ENCODE data around the gene DTNA.
"Not testable (repeated sequence)": the region's sequence is repeated elsewhere in the genome, so short reads cannot be mapped to it uniquely, and the experiment has no call there.

DTNA gene

GRCh38 chr18:34911081-34911480 is 201.0 kb downstream of the DTNA start:
- DNase-seq: no peak

GRCh38 chr18:34911661-34912384 is 201.7 kb downstream of the DTNA start:
- peak; percentile 55 for DNase-seq

- DNase-seq: no peak
These were observed 204.0 kb downstream of the DTNA start for GRCh38 chr18:34913837-34914661.

GRCh38 chr18:34915046-34915445 is 204.9 kb downstream of the DTNA start:
- no peak for DNase-seq

GRCh38 chr18:34916539-34916938 is 206.4 kb downstream of the DTNA start:
- not testable (repeated sequence) for DNase-seq

GRCh38 chr18:34918856-34919255 is 208.8 kb downstream of the DTNA start:
- DNase-seq: no peak

- no peak for DNase-seq
These were observed 211.1 kb downstream of the DTNA start for GRCh38 chr18:34921226-34921625.

- DNase-seq: no peak
These were observed 211.8 kb downstream of the DTNA start for GRCh38 chr18:34921811-34922385.

- DNase-seq: not testable (repeated sequence)
These were observed 212.5 kb downstream of the DTNA start for GRCh38 chr18:34922594-34922993.

- no peak for DNase-seq
These were observed 213.8 kb downstream of the DTNA start for GRCh38 chr18:34923911-34924310.

- DNase-seq: no peak
These were observed 216.6 kb downstream of the DTNA start for GRCh38 chr18:34926683-34927082.

- DNase-seq: no peak
These were observed 218.1 kb downstream of the DTNA start for GRCh38 chr18:34928088-34928753.

- no peak for DNase-seq
These were observed 218.7 kb downstream of the DTNA start for GRCh38 chr18:34928754-34929335.

- DNase-seq: no peak
These were observed 219.3 kb downstream of the DTNA start for GRCh38 chr18:34929336-34929780.

- no peak for DNase-seq
These were observed 222.3 kb downstream of the DTNA start for GRCh38 chr18:34932363-34932762.

GRCh38 chr18:34932792-34933466 is 222.8 kb downstream of the DTNA start:
- no peak for DNase-seq

- no peak for DNase-seq
These were observed 224.0 kb downstream of the DTNA start for GRCh38 chr18:34933909-34934661.

- no peak for DNase-seq
These were observed 226.7 kb downstream of the DTNA start for GRCh38 chr18:34936772-34937171.

GRCh38 chr18:34938090-34938489 is 228.0 kb downstream of the DTNA start:
- DNase-seq: no peak
